Stimulated activated naive CD8-positive, alpha-beta T cell treated with anti-CD3 and anti-CD28 coated beads, Interleukin-15, Interleukin-2, amounts not matched to agents 100 ng/mL and 50 ng/mL, for 24 hours (primary cell): ENCODE measurements around the gene GPC2.
"Not testable (repeated sequence)": the region's sequence is repeated elsewhere in the genome, so short reads cannot be mapped to it uniquely, and the experiment has no call there.

Source experiments
- H3K27ac Mint-ChIP-seq: one replicate; pipeline ENCODE4 v1.8.0; 2021; ENCODE audit warnings: mild to moderate bottlenecking, mixed read lengths
- H3K27me3 Mint-ChIP-seq: one replicate; pipeline ENCODE4 v1.8.0; 2021; ENCODE audit warnings: mixed read lengths
- H3K36me3 Mint-ChIP-seq: one replicate; pipeline ENCODE4 v1.8.0; 2021; ENCODE audit warnings: low read depth, mixed read lengths
- H3K4me1 Mint-ChIP-seq: one replicate; pipeline ENCODE4 v1.8.0; 2021; ENCODE audit warnings: low read depth, mixed read lengths
- H3K4me3 Mint-ChIP-seq: one replicate; pipeline ENCODE4 v1.8.0; 2021; ENCODE audit warnings: mild to moderate bottlenecking, mixed read lengths
- H3K9me3 Mint-ChIP-seq: one replicate; pipeline ENCODE4 v1.8.0; 2021; ENCODE audit warnings: mixed read lengths

The GPC2 gene, protein sequence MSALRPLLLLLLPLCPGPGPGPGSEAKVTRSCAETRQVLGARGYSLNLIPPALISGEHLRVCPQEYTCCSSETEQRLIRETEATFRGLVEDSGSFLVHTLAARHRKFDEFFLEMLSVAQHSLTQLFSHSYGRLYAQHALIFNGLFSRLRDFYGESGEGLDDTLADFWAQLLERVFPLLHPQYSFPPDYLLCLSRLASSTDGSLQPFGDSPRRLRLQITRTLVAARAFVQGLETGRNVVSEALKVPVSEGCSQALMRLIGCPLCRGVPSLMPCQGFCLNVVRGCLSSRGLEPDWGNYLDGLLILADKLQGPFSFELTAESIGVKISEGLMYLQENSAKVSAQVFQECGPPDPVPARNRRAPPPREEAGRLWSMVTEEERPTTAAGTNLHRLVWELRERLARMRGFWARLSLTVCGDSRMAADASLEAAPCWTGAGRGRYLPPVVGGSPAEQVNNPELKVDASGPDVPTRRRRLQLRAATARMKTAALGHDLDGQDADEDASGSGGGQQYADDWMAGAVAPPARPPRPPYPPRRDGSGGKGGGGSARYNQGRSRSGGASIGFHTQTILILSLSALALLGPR

GRCh38 chr7:100177045-100178001 is at the start of gene GPC2, which contains the start of gene STAG3:
Gene GPC2, minus strand, starts transcription at chr7:100177381. Its CDS starts 182 bp downstream, at chr7:100177199.
Gene STAG3, plus strand, starts transcription at chr7:100177918. Its CDS starts 2,639 bp downstream, at chr7:100180557.
- H3K27me3 Mint-ChIP-seq: no peaks in the 10 kb centered on the region
- peaks cover 43% of the 10 kb centered on the region for H3K4me1 Mint-ChIP-seq
- peak within 1 kb of the TSS; percentile 49 for H3K27ac Mint-ChIP-seq

GRCh38 chr7:100224891-100225290 is 47.7 kb upstream of the GPC2 start:
- H3K9me3 Mint-ChIP-seq, H3K27me3 Mint-ChIP-seq: not testable (repeated sequence)
- peaks cover 54% of the 10 kb centered on the region for H3K4me1 Mint-ChIP-seq
- peak overlapping the region; percentile 75 for H3K27ac Mint-ChIP-seq
- H3K36me3 Mint-ChIP-seq: peaks cover 49% of the 10 kb centered on the region
- peak overlapping the region; percentile 95 for H3K4me3 Mint-ChIP-seq

More at GRCh38 chr7:100177045-100178001, at the start of gene GPC2, which contains the start of gene STAG3:
- Mint-ChIP-seq H3K4me3 (peak within 1 kb of the TSS; percentile 73), H3K36me3 (no peaks in the 10 kb centered on the region), H3K9me3 (no peaks in the 10 kb centered on the region)

DNA sequence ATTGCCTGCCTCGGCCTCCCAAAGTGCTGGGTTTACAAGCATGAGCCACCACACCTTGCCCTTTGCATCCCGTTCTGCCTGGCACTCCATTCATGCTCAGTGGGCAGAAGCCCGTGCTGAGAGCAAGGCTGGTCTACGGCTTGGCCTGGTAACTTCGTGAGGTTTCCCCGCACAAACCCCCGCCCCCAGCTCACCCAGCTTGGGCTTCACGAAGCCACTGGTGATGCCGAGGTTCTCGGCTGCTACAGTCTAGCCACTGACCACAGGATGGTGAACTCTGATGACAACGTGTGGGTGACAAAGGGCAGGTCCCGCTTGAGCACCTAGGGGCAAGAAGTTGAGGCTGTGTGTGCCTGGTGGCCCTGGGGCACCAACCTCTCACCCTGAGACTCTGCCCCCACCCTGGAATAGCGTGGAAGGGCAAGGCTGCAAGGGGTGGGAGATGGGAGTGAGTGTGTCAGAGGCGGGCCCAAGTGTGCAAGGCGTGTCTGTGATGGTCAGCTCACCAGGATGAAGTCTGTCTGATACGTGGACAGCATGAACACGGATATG is 46.3 kb upstream of the GPC2 start:
- peak overlapping the region; percentile 92 for H3K27ac Mint-ChIP-seq
- peak overlapping the region; percentile 95 for H3K4me3 Mint-ChIP-seq
- peaks cover 63% of the 10 kb centered on the region for H3K4me1 Mint-ChIP-seq
- not testable (repeated sequence) for H3K9me3 Mint-ChIP-seq, H3K27me3 Mint-ChIP-seq
- H3K36me3 Mint-ChIP-seq: peaks cover 49% of the 10 kb centered on the region

DNA sequence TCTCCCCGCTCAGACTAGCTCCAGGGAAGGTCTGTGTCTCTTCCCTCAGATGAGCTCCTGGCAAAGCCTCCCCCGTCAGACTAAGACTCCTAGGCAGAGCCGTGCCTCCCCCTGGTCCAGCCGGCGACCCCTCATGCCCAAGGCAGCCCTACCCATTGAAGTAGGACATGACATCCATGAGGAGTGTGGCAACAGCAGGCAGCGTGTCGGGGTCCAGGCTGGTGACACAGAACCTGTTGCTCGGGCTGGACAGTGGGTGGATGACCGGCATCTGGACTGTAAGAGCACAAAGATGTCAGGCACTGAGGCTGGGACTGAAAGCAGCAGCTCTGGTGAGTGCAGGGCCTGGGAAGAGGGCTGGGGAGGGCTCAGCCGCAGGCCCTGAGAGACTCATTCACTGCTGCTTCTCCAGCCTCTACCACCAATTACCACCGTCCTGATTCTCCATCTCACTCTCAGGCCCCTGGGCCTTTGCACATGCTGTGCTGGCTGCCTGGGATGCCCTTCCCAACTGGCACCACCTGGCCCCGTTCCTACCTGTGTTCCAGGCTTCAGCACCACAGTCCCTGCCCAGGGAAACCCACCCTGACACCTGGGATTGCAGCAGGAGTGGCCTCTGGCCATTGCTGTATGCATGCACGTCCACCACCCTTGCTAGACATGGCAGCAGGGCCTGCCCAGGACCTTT is 45.4 kb upstream of the GPC2 start:
- Mint-ChIP-seq H3K36me3 (peaks cover 44% of the 10 kb centered on the region), H3K27me3 (no peaks in the 10 kb centered on the region), H3K27ac (peak overlapping the region; percentile 92), H3K4me3 (peak overlapping the region; percentile 95), H3K9me3 (no peaks in the 10 kb centered on the region), H3K4me1 (peaks cover 64% of the 10 kb centered on the region)

DNA sequence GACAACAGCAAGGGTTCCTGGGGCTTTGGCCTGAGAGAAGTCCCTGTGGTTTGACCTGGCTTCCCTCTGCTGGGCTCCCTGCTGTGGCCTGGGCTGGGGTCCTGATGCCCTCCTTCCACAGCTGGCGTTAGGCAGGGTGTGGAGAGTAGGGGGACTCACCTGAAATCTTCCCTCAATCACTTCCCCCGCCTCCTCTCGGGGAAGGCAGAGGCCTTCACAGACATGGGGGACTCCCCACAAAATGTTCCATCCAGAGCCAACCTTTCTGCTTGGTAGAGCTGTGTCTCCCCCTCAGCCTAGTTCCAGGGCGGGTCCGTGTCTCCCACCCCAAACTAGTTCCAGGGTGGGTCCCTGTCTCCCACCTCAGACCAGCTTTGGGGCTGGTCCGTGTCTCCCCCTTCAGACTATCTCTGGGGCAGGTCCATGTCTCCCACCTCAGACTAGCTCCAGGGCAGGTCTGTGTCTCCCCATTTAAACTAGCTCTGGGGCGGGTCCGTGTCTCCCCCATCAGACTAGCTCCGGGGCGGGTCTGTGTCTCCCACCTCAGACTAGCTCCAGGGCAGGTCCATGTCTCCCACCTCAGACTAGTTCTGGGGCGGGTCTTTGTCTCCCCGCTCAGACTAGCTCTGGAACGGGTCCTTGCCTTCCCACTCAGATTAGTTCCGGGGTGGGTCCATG is 44.7 kb upstream of the GPC2 start:
- H3K27me3 Mint-ChIP-seq: no peaks in the 10 kb centered on the region
- peaks cover 71% of the 10 kb centered on the region for H3K4me1 Mint-ChIP-seq
- peaks cover 44% of the 10 kb centered on the region for H3K36me3 Mint-ChIP-seq
- H3K9me3 Mint-ChIP-seq: no peaks in the 10 kb centered on the region
- peak overlapping the region; percentile 92 for H3K27ac Mint-ChIP-seq
- H3K4me3 Mint-ChIP-seq: peak overlapping the region; percentile 95

GRCh38 chr7:100221231-100221718 is 44.1 kb upstream of the GPC2 start:
- Mint-ChIP-seq H3K27me3 (no peaks in the 10 kb centered on the region), H3K27ac (peak overlapping the region; percentile 92), H3K36me3 (peaks cover 44% of the 10 kb centered on the region), H3K4me3 (peak overlapping the region; percentile 95), H3K9me3 (no peaks in the 10 kb centered on the region), H3K4me1 (peaks cover 78% of the 10 kb centered on the region)

- no peaks in the 10 kb centered on the region for H3K27me3 Mint-ChIP-seq
- peaks cover 44% of the 10 kb centered on the region for H3K36me3 Mint-ChIP-seq
- no peaks in the 10 kb centered on the region for H3K9me3 Mint-ChIP-seq
- peak overlapping the region; percentile 95 for H3K4me3 Mint-ChIP-seq
- peaks cover 82% of the 10 kb centered on the region for H3K4me1 Mint-ChIP-seq
- peak overlapping the region; percentile 92 for H3K27ac Mint-ChIP-seq
Observed at GRCh38 chr7:100220586-100221230, 43.5 kb upstream of the GPC2 start.

GRCh38 chr7:100219801-100220585 is 42.8 kb upstream of the GPC2 start, which contains the start of gene PVRIG:
Gene PVRIG, plus strand, starts transcription at chr7:100219949. Its CDS starts 22 bp downstream, at chr7:100219971.
- not testable (repeated sequence) for H3K9me3 Mint-ChIP-seq, H3K27me3 Mint-ChIP-seq
- Mint-ChIP-seq H3K4me3 (peak within 1 kb of the TSS; percentile 95), H3K36me3 (peaks cover 38% of the 10 kb centered on the region), H3K27ac (peak within 1 kb of the TSS; percentile 92), H3K4me1 (peaks cover 83% of the 10 kb centered on the region)

DNA sequence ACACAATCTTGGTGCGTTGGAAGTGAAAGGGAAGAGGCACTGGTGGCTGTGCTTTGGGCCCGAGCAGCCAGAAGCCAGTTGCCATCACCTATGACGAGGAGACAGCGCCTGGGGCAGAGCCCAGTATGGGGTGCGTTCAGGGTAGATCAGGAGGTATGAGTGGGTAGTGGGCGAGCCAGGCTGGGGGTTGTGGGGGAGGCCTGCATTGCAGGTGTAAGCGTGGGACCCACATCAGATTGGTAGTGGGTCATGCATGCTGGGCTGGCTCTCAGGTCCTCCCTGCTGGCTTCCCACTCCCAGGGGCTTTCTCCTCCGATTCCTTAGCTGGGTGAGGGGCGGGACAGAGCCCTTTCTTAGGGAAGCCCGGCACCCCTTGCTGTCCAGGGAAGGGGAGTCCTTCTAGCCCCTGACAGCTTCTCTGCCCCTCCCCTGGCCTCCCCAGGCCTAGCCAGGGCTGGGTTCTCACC is 42.1 kb upstream of the GPC2 start:
- no peaks in the 10 kb centered on the region for H3K27me3 Mint-ChIP-seq
- peak overlapping the region; percentile 92 for H3K27ac Mint-ChIP-seq
- H3K9me3 Mint-ChIP-seq: no peaks in the 10 kb centered on the region
- H3K36me3 Mint-ChIP-seq: peaks cover 36% of the 10 kb centered on the region
- peak overlapping the region; percentile 95 for H3K4me3 Mint-ChIP-seq
- H3K4me1 Mint-ChIP-seq: peaks cover 83% of the 10 kb centered on the region

- H3K36me3 Mint-ChIP-seq: peaks cover 26% of the 10 kb centered on the region
- not testable (repeated sequence) for H3K27me3 Mint-ChIP-seq, H3K27ac Mint-ChIP-seq, H3K9me3 Mint-ChIP-seq
- H3K4me3 Mint-ChIP-seq: peak overlapping the region; percentile 64
- peaks cover 80% of the 10 kb centered on the region for H3K4me1 Mint-ChIP-seq
Observed at GRCh38 chr7:100217934-100218333, 40.8 kb upstream of the GPC2 start.

GRCh38 chr7:100215895-100216294 is 38.7 kb upstream of the GPC2 start:
- H3K36me3 Mint-ChIP-seq: peaks cover 5% of the 10 kb centered on the region
- peaks cover 74% of the 10 kb centered on the region for H3K4me1 Mint-ChIP-seq
- H3K27ac Mint-ChIP-seq: no peak overlapping the region
- H3K27me3 Mint-ChIP-seq: no peaks in the 10 kb centered on the region
- H3K9me3 Mint-ChIP-seq: no peaks in the 10 kb centered on the region
- H3K4me3 Mint-ChIP-seq: no peak overlapping the region

DNA sequence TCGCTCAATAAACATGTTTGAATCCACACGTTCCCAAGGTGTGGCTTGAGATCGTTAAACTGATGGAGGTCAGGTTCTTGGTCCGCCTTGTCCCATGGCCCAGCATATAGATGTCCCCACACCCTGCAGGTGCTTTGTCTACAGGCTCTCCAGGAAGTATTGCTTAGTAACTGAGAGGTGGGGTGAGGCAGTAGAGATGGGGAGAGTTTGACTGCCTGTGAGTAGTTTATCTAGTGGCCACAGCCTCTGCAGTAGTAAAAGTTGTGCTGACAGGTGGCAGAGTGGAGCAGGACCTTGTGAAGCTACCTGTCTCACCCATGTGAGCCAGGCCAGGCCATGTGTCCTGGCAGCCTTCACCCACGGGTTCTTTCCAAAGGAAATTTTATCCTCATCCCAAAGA is 37.2 kb upstream of the GPC2 start:
- H3K27me3 Mint-ChIP-seq, H3K36me3 Mint-ChIP-seq, H3K9me3 Mint-ChIP-seq, H3K4me3 Mint-ChIP-seq: not testable (repeated sequence)
- Mint-ChIP-seq H3K4me1 (peaks cover 83% of the 10 kb centered on the region), H3K27ac (peak overlapping the region; percentile 38)
